HEK293 (cell line): ENCODE data around the gene GRAP2.
A peak's percentile ranks its signal among the peaks of the same experiment; 100 is the strongest.

Experiments
- CTCF ChIA-PET: fragments of 350-600 bp; formaldehyde crosslinking; extraction: SDS; loops from one replicate; lab custom pipeline; 2021; ENCODE audit warnings: antibody characterized with exemption; lab: Yijun Ruan, JAX
- POLR2A ChIA-PET: fragments of 300-600 bp; formaldehyde crosslinking; extraction: SDS; loops from one replicate; lab custom pipeline; 2020; ENCODE audit warnings: antibody characterized with exemption, inconsistent platforms; lab: Yijun Ruan, JAX
- H3K27ac ChIP-seq: fragments of 200-500 bp; sonication (Bioruptor generic); 2 replicates; pipeline ENCODE4 v1.5.1; 2014; ENCODE audit warnings: low read depth, low read length, control low read depth, inconsistent platforms; ENCODE audit errors: extremely low read depth
- H3K36me3 ChIP-seq, 2 experiments: fragments of 200-500 bp in 1 of 2; sonication (Bioruptor generic) in 1 of 2; 1 replicate in 1 of 2; 2 replicates in 1 of 2; pipeline ENCODE4 v1.5.1; 2014 to 2017; ENCODE audit warnings: inconsistent platforms in 2 of 2, low read length in 2 of 2; ENCODE audit not compliant: control insufficient read depth in 2 of 2, insufficient read depth in 1 of 2
- H3K4me1 ChIP-seq: fragments of 200-500 bp; sonication (Bioruptor generic); 2 replicates; pipeline ENCODE4 v1.5.1; 2014; ENCODE audit warnings: mild to moderate bottlenecking, low read length, inconsistent platforms; ENCODE audit not compliant: control insufficient read depth, insufficient read depth
- H3K4me3 ChIP-seq: 2 replicates; pipeline ENCODE4 v1.5.1; 2011; ENCODE audit warnings: low read depth, mild to moderate bottlenecking, control low read depth, low read length, moderate library complexity
- H3K9me3 ChIP-seq: fragments of 200-500 bp; sonication (Bioruptor generic); 2 replicates; pipeline ENCODE4 v1.5.1; 2014; ENCODE audit warnings: low read depth, low read length, inconsistent platforms; ENCODE audit not compliant: control insufficient read depth, insufficient read depth
- BCL11A ChIP-seq: fragments of 450-650 bp; formaldehyde crosslinking; IDR thresholded peaks from 2 replicates; pipeline ENCODE4 v1.5.1; 2016; ENCODE audit warnings: low read depth, missing biosample characterization, missing genetic modification characterization
- ZNF138 ChIP-seq: fragments of 450-650 bp; formaldehyde crosslinking; IDR thresholded peaks from 2 replicates; pipeline ENCODE4 v1.5.1; 2016; ENCODE audit warnings: missing biosample characterization, missing genetic modification characterization, borderline replicate concordance
- ZNF266 ChIP-seq: fragments of 450-650 bp; formaldehyde crosslinking; IDR thresholded peaks from 2 replicates; pipeline ENCODE4 v1.5.1; 2016; ENCODE audit warnings: missing biosample characterization, missing genetic modification characterization, low read depth
- ZNF394 ChIP-seq: fragments of 450-650 bp; formaldehyde crosslinking; IDR thresholded peaks from 2 replicates; pipeline ENCODE4 v1.5.1; 2016; ENCODE audit warnings: missing biosample characterization, missing genetic modification characterization, mild to moderate bottlenecking, moderate library complexity, borderline replicate concordance
- ZNF426 ChIP-seq: fragments of 450-650 bp; formaldehyde crosslinking; IDR thresholded peaks from 2 replicates; pipeline ENCODE4 v1.5.1; 2017; ENCODE audit warnings: missing biosample characterization, missing genetic modification characterization, mild to moderate bottlenecking, inconsistent platforms, moderate library complexity
- ZNF433 ChIP-seq: fragments of 450-650 bp; formaldehyde crosslinking; IDR thresholded peaks from 2 replicates; pipeline ENCODE4 v1.5.1; 2016; ENCODE audit warnings: missing biosample characterization, missing genetic modification characterization, low read depth
- ZNF510 ChIP-seq: fragments of 450-650 bp; formaldehyde crosslinking; IDR thresholded peaks from 2 replicates; pipeline ENCODE4 v1.5.1; 2018; ENCODE audit warnings: mild to moderate bottlenecking, missing genetic modification characterization, missing biosample characterization; ENCODE audit not compliant: insufficient replicate concordance
- ZNF514 ChIP-seq: fragments of 450-650 bp; formaldehyde crosslinking; IDR thresholded peaks from 2 replicates; pipeline ENCODE4 v1.5.1; 2016; ENCODE audit warnings: missing biosample characterization, missing genetic modification characterization
- ZNF560 ChIP-seq: fragments of 450-650 bp; formaldehyde crosslinking; IDR thresholded peaks from 2 replicates; pipeline ENCODE4 v1.5.1; 2017; ENCODE audit warnings: missing biosample characterization, missing genetic modification characterization, borderline replicate concordance
- ZNF629 ChIP-seq: fragments of 450-650 bp; formaldehyde crosslinking; IDR thresholded peaks from 2 replicates; pipeline ENCODE4 v1.5.1; 2017; ENCODE audit warnings: missing biosample characterization, missing genetic modification characterization
- ZNF654 ChIP-seq: fragments of 450-650 bp; formaldehyde crosslinking; IDR thresholded peaks from 2 replicates; pipeline ENCODE4 v1.5.1; 2016; ENCODE audit warnings: low read depth, missing biosample characterization, missing genetic modification characterization
- ZSCAN16 ChIP-seq: fragments of 450-650 bp; formaldehyde crosslinking; IDR thresholded peaks from 2 replicates; pipeline ENCODE4 v1.5.1; 2016; ENCODE audit warnings: missing biosample characterization, missing genetic modification characterization
- ZXDB ChIP-seq: fragments of 450-650 bp; formaldehyde crosslinking; IDR thresholded peaks from 2 replicates; pipeline ENCODE4 v1.5.1; 2016; ENCODE audit warnings: missing biosample characterization, missing genetic modification characterization
- TF ChIP-seq, protein P1 (sequence below): fragments of 450-650 bp; formaldehyde crosslinking; IDR thresholded peaks from 2 replicates; pipeline ENCODE4 v1.5.1; 2016; ENCODE audit warnings: missing biosample characterization, missing genetic modification characterization
- TF ChIP-seq, protein P2 (sequence below): fragments of 450-650 bp; formaldehyde crosslinking; conservative IDR thresholded peaks from 2 replicates; pipeline ENCODE4 v1.5.1; 2016; ENCODE audit warnings: low read depth, missing biosample characterization, missing genetic modification characterization

Gene GRAP2

DNA sequence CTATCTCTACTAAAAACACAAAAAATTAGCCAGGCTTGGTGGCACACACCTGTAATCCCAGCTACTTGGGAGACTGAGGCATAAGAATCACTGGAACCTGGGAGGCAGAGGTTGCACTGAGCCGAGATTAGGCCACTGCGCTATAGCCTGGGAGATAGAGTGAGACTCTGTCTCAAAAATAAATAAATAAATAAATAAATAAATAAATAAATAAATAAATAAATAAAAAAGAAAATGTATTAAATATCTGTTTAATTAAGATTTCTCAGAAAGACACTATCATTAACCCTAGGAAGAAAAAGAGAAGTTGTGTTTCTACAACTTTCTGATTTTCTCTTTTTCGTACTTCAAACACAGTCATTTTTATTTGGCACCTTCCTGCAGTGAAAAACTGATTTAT, 11.0 kb upstream of the GRAP2 start (continued):
- TF ChIP-seq, protein P1, sequence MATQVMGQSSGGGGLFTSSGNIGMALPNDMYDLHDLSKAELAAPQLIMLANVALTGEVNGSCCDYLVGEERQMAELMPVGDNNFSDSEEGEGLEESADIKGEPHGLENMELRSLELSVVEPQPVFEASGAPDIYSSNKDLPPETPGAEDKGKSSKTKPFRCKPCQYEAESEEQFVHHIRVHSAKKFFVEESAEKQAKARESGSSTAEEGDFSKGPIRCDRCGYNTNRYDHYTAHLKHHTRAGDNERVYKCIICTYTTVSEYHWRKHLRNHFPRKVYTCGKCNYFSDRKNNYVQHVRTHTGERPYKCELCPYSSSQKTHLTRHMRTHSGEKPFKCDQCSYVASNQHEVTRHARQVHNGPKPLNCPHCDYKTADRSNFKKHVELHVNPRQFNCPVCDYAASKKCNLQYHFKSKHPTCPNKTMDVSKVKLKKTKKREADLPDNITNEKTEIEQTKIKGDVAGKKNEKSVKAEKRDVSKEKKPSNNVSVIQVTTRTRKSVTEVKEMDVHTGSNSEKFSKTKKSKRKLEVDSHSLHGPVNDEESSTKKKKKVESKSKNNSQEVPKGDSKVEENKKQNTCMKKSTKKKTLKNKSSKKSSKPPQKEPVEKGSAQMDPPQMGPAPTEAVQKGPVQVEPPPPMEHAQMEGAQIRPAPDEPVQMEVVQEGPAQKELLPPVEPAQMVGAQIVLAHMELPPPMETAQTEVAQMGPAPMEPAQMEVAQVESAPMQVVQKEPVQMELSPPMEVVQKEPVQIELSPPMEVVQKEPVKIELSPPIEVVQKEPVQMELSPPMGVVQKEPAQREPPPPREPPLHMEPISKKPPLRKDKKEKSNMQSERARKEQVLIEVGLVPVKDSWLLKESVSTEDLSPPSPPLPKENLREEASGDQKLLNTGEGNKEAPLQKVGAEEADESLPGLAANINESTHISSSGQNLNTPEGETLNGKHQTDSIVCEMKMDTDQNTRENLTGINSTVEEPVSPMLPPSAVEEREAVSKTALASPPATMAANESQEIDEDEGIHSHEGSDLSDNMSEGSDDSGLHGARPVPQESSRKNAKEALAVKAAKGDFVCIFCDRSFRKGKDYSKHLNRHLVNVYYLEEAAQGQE (tag by site-specific recombination) = peak; percentile 69
- peak; percentile 54; the same call in 1 of the 2 replicates for TF ChIP-seq ZNF433 (tag by site-specific recombination)
- TF ChIP-seq ZNF266 = peak; percentile 79
- TF ChIP-seq ZNF138 (tag by site-specific recombination) = 0 out of 2 replicates have a peak, but pooled peaks have one; percentile 76
- TF ChIP-seq, protein P2, sequence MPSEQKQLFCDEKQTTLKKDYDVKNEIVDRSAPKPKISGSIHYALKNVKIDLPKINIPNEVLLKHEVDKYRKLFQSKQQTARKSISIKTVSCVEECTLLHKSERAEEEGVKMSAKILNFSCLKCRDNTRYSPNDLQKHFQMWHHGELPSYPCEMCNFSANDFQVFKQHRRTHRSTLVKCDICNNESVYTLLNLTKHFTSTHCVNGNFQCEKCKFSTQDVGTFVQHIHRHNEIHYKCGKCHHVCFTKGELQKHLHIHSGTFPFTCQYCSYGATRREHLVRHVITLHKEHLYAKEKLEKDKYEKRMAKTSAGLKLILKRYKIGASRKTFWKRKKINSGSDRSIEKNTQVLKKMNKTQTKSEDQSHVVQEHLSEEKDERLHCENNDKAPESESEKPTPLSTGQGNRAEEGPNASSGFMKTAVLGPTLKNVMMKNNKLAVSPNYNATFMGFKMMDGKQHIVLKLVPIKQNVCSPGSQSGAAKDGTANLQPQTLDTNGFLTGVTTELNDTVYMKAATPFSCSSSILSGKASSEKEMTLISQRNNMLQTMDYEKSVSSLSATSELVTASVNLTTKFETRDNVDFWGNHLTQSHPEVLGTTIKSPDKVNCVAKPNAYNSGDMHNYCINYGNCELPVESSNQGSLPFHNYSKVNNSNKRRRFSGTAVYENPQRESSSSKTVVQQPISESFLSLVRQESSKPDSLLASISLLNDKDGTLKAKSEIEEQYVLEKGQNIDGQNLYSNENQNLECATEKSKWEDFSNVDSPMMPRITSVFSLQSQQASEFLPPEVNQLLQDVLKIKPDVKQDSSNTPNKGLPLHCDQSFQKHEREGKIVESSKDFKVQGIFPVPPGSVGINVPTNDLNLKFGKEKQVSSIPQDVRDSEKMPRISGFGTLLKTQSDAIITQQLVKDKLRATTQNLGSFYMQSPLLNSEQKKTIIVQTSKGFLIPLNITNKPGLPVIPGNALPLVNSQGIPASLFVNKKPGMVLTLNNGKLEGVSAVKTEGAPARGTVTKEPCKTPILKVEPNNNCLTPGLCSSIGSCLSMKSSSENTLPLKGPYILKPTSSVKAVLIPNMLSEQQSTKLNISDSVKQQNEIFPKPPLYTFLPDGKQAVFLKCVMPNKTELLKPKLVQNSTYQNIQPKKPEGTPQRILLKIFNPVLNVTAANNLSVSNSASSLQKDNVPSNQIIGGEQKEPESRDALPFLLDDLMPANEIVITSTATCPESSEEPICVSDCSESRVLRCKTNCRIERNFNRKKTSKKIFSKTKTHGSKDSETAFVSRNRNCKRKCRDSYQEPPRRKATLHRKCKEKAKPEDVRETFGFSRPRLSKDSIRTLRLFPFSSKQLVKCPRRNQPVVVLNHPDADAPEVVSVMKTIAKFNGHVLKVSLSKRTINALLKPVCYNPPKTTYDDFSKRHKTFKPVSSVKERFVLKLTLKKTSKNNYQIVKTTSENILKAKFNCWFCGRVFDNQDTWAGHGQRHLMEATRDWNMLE (tag by site-specific recombination) = peak; percentile 93
- TF ChIP-seq ZNF560 = peak; percentile 79; the same call in 1 of the 2 replicates
- TF ChIP-seq ZNF629 (tag by site-specific recombination) = peak; percentile 34; the same call in 1 of the 2 replicates
- peak; percentile 37 for TF ChIP-seq ZNF654 (tag by site-specific recombination)
- TF ChIP-seq ZNF514 (tag by site-specific recombination) = peak; percentile 46; the same call in 1 of the 2 replicates
- TF ChIP-seq ZNF426 (tag by site-specific recombination) = peak; percentile 93
- peak; percentile 62 for TF ChIP-seq ZXDB (tag by site-specific recombination)
- TF ChIP-seq ZNF510 (tag by site-specific recombination) = peak; percentile 82

DNA sequence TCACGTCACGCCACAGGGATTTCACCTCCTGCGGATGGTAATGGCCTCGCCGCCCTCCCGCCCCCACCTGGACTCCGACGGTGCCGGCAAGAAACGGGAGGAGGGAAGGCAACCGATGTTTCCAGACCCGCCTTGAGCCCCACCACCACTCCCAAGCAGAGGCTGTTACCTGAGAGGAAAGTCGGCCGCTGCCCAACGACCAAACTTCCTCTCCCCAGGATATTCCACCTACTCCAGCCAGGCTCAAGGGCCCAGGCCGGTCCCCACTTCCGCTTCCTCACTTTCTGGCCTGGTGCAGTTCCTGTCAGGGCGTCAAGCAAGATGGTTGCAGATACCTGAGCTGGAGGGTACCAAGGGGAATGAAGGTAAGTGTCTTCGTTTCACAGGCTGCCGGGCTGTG, 7.4 kb upstream of the GRAP2 start, which contains the start of gene ENTHD1:
Gene ENTHD1 (minus strand): TSS at position 235 of the 400 bp plus-strand sequence. CDS start 6,012 bp downstream, outside the sequence.
- no peaks in the 10 kb centered on the region for H3K9me3 ChIP-seq
- POLR2A ChIA-PET = no interaction called here
- H3K4me1 ChIP-seq = no peaks in the 10 kb centered on the region
- no peak within 1 kb of the TSS for H3K27ac ChIP-seq
- CTCF ChIA-PET = interaction anchor here (0.6 to 0.7 kb wide), 2 partner anchors 335 to 458 kb away, joined by 3 read pairs; no protein-coding TSS in a partner anchor
- H3K4me3 ChIP-seq = no peak within 1 kb of the TSS
- TF ChIP-seq ZNF394 (tag by site-specific recombination) = no peak
- H3K36me3 ChIP-seq = no peaks in the 10 kb centered on the region

DNA sequence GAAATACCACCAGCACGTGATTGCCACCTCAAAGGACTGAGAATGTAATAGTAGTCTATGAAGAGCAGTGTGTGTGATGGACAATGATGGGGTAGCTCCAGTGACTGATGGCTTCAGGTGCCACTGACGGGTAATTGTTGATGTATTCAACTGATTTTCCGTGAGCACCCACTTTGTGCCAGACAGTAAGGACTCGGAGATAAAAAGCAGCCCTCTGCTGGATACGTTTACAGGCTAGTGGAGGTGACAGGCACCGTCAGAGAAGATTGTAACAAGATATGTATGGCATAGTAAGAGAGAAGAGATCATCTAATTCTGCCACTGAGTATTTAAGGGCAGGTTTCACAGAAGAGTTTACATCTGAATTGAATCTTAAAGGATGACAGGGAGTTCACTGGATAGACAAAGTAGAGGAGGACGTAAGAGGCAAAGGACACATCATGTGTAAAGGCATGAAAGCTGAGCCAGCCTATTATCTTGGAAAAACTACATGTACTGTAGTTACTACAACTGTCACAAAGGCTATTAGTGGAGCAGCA, 6.3 kb upstream of the GRAP2 start:
- H3K27ac ChIP-seq = no peak overlapping the region
- no peaks in the 10 kb centered on the region for H3K36me3 ChIP-seq
- H3K4me3 ChIP-seq = no peak overlapping the region
- ChIA-PET CTCF (interaction anchor here (0.6 kb wide), 2 partner anchors 109 to 359 kb away, joined by 3 to 4 read pairs; no protein-coding TSS in a partner anchor), POLR2A (no interaction called here)
- no peaks in the 10 kb centered on the region for H3K4me1 ChIP-seq
- TF ChIP-seq BCL11A (tag by site-specific recombination) (no peak), ZSCAN16 (tag by site-specific recombination) (no peak)
- no peaks in the 10 kb centered on the region for H3K9me3 ChIP-seq
